K562 (cell line): ENCODE results near the gene PIM3. TPM values are rescaled to one million over a fixed set of nuclear protein-coding genes. Genes with fewer than 3 reads are reported as not detected.

Experiments used
- BDP1 ChIP-seq: IDR thresholded peaks from 3 replicates; pipeline ENCODE4 v1.6.1; 2011; ENCODE audit not compliant: insufficient read length, insufficient read depth
- BRD9 ChIP-seq: fragments of 450-650 bp; IDR thresholded peaks from 2 replicates; pipeline ENCODE4 v1.6.1; 2018; ENCODE audit warnings: low read depth; ENCODE audit not compliant: partially characterized antibody
- FOXK1 ChIP-seq: sonication (generic); formaldehyde crosslinking; IDR thresholded peaks from 2 replicates; pipeline ENCODE4 v1.8.0; 2022; ENCODE audit warnings: missing genetic modification reagents, mild to moderate bottlenecking, borderline replicate concordance
- GABPA ChIP-seq: fragments of 200-800 bp; sonication (Bioruptor generic); conservative IDR thresholded peaks from 2 replicates; pipeline ENCODE4 v1.6.1; 2016; ENCODE audit warnings: low read depth, missing genetic modification characterization, missing compliant biosample characterization
- HNRNPH1 ChIP-seq: fragments of 200-400 bp; formaldehyde crosslinking; optimal IDR thresholded peaks from 2 replicates; pipeline ENCODE3; 2017; ENCODE audit warnings: low read depth, mild to moderate bottlenecking, low read length, moderate library complexity
- NONO ChIP-seq, 2 experiments: fragments of 200-400 bp in 1 of 2; fragments of 450-650 bp in 1 of 2; formaldehyde crosslinking in 1 of 2; IDR thresholded peaks; 2 replicates each; pipeline ENCODE4 v1.6.1; 2017; ENCODE audit warnings: low read depth in 2 of 2, mild to moderate bottlenecking in 2 of 2, moderate library complexity in 2 of 2, low read length in 1 of 2
- POLR2G ChIP-seq: fragments of 200-400 bp; formaldehyde crosslinking; IDR thresholded peaks from 2 replicates; pipeline ENCODE4 v1.6.1; 2017; ENCODE audit warnings: low read depth, mild to moderate bottlenecking, antibody characterized with exemption, low read length, moderate library complexity
- polyA plus RNA-seq, 8 experiments: library from polyadenylated mRNA; depleted of rRNA in 4 of 8; stranded (reverse) in 5 of 8; unstranded in 3 of 8; fragments of >200 nt; fragmentation: Nextera tagmentation in 2 of 8; fragmentation: Illumina TruSeq in 1 of 8; extraction: Ambion mirVana in 2 of 8; extraction: Trizol in 1 of 8; gene quantifications; 2 replicates each; pipeline versions ENCODE4 v1.2.1 to v1.2.3, GENCODE V29; 2011 to 2014; ENCODE audit warnings: inconsistent platforms in 1 of 8, missing spikeins in 1 of 8
- total RNA-seq, 7 experiments: library from RNA; depleted of rRNA in 6 of 7; stranded (reverse); fragments of >200 nt in 6 of 7; fragmentation: Illumina TruSeq in 2 of 7; extraction: Trizol in 2 of 7; gene quantifications; 2 replicates each; pipeline versions ENCODE4 v1.2.1 to v1.2.3, GENCODE V29; 2011 to 2021; ENCODE audit warnings: low replicate concordance in 1 of 7
- TF ChIP-seq, protein P1 (sequence below), 2 experiments: fragments of 450-650 bp in 1 of 2; sonication (generic) in 1 of 2; formaldehyde crosslinking in 1 of 2; IDR thresholded peaks; 2 replicates each; pipeline versions ENCODE4 v1.7.1 to v1.9.0; 2016 to 2022; ENCODE audit warnings: inconsistent platforms in 1 of 2, mild to moderate bottlenecking in 1 of 2, missing genetic modification reagents in 1 of 2
- TF ChIP-seq, protein P2 (sequence below): fragments of 250-450 bp; sonication (Bioruptor Pico); IDR thresholded peaks from 2 replicates; pipeline ENCODE4 v1.9.0; 2021; ENCODE audit warnings: mild to moderate bottlenecking, inconsistent platforms
- TF ChIP-seq, protein P3 (sequence below): sonication (generic); formaldehyde crosslinking; IDR thresholded peaks from 2 replicates; pipeline ENCODE4 v1.8.1; 2023; ENCODE audit warnings: mild to moderate bottlenecking, missing genetic modification reagents, moderate library complexity

Gene PIM3
- total and polyA plus RNA-seq, 9 of the 15 experiments (the other 6 are each of a cell fraction or from before 2014, with no cell fraction given) = 0.24 to 40.5 (median 5.3) TPM

DNA sequence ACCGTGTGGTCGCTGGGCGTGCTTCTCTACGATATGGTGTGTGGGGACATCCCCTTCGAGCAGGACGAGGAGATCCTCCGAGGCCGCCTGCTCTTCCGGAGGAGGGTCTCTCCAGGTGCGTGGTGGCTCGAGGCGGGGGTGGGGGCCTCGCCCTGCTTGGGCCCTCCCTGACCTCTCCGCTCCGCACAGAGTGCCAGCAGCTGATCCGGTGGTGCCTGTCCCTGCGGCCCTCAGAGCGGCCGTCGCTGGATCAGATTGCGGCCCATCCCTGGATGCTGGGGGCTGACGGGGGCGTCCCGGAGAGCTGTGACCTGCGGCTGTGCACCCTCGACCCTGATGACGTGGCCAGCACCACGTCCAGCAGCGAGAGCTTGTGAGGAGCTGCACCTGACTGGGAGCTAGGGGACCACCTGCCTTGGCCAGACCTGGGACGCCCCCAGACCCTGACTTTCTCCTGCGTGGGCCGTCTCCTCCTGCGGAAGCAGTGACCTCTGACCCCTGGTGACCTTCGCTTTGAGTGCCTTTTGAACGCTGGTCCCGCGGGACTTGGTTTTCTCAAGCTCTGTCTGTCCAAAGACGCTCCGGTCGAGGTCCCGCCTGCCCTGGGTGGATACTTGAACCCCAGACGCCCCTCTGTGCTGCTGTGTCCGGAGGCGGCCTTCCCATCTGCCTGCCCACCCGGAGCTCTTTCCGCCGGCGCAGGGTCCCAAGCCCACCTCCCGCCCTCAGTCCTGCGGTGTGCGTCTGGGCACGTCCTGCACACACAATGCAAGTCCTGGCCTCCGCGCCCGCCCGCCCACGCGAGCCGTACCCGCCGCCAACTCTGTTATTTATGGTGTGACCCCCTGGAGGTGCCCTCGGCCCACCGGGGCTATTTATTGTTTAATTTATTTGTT, 2.4 kb downstream of the PIM3 start (continued):
- TF ChIP-seq, protein P1, sequence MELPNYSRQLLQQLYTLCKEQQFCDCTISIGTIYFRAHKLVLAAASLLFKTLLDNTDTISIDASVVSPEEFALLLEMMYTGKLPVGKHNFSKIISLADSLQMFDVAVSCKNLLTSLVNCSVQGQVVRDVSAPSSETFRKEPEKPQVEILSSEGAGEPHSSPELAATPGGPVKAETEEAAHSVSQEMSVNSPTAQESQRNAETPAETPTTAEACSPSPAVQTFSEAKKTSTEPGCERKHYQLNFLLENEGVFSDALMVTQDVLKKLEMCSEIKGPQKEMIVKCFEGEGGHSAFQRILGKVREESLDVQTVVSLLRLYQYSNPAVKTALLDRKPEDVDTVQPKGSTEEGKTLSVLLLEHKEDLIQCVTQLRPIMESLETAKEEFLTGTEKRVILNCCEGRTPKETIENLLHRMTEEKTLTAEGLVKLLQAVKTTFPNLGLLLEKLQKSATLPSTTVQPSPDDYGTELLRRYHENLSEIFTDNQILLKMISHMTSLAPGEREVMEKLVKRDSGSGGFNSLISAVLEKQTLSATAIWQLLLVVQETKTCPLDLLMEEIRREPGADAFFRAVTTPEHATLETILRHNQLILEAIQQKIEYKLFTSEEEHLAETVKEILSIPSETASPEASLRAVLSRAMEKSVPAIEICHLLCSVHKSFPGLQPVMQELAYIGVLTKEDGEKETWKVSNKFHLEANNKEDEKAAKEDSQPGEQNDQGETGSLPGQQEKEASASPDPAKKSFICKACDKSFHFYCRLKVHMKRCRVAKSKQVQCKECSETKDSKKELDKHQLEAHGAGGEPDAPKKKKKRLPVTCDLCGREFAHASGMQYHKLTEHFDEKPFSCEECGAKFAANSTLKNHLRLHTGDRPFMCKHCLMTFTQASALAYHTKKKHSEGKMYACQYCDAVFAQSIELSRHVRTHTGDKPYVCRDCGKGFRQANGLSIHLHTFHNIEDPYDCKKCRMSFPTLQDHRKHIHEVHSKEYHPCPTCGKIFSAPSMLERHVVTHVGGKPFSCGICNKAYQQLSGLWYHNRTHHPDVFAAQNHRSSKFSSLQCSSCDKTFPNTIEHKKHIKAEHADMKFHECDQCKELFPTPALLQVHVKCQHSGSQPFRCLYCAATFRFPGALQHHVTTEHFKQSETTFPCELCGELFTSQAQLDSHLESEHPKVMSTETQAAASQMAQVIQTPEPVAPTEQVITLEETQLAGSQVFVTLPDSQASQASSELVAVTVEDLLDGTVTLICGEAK (IDR thresholded peaks at IDR 0.05) = no peak
- TF ChIP-seq, protein P1 (CRISPR knock-in tag; IDR thresholded peaks at IDR 0.05) = no peak
- peak; percentile 75 for TF ChIP-seq POLR2G
- TF ChIP-seq NONO (IDR thresholded peaks at IDR 0.05; ENCODE audit: low read depth in 2 of 2, low read length in 1 of 2) = no peak
- TF ChIP-seq, protein P2, sequence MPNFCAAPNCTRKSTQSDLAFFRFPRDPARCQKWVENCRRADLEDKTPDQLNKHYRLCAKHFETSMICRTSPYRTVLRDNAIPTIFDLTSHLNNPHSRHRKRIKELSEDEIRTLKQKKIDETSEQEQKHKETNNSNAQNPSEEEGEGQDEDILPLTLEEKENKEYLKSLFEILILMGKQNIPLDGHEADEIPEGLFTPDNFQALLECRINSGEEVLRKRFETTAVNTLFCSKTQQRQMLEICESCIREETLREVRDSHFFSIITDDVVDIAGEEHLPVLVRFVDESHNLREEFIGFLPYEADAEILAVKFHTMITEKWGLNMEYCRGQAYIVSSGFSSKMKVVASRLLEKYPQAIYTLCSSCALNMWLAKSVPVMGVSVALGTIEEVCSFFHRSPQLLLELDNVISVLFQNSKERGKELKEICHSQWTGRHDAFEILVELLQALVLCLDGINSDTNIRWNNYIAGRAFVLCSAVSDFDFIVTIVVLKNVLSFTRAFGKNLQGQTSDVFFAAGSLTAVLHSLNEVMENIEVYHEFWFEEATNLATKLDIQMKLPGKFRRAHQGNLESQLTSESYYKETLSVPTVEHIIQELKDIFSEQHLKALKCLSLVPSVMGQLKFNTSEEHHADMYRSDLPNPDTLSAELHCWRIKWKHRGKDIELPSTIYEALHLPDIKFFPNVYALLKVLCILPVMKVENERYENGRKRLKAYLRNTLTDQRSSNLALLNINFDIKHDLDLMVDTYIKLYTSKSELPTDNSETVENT (CRISPR knock-in tag) = no peak
- TF ChIP-seq, protein P3, sequence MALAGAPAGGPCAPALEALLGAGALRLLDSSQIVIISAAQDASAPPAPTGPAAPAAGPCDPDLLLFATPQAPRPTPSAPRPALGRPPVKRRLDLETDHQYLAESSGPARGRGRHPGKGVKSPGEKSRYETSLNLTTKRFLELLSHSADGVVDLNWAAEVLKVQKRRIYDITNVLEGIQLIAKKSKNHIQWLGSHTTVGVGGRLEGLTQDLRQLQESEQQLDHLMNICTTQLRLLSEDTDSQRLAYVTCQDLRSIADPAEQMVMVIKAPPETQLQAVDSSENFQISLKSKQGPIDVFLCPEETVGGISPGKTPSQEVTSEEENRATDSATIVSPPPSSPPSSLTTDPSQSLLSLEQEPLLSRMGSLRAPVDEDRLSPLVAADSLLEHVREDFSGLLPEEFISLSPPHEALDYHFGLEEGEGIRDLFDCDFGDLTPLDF = no peak
- no peak for TF ChIP-seq BRD9
- TF ChIP-seq FOXK1 = no peak
- TF ChIP-seq GABPA (tag) = 0 out of 2 replicates have a peak, but pooled peaks have one; percentile 24
- TF ChIP-seq BDP1 = no peak
- no peak for TF ChIP-seq HNRNPH1
